NCI-H524 (cell line): ENCODE measurements around the gene GRPEL1.
"Not testable (repeated sequence)": the region's sequence is repeated elsewhere in the genome, so short reads cannot be mapped to it uniquely, and the experiment has no call there.

ENCODE experiments used
- DNase-seq, 2 experiments: peaks; one replicate each; lab custom pipeline; 2025; lab: John Stamatoyannopoulos, UW

GRPEL1 gene

GRCh38 chr4:7092026-7092425 lies 24.2 kb upstream of the GRPEL1 start:
- DNase-seq, result no peak

DNA sequence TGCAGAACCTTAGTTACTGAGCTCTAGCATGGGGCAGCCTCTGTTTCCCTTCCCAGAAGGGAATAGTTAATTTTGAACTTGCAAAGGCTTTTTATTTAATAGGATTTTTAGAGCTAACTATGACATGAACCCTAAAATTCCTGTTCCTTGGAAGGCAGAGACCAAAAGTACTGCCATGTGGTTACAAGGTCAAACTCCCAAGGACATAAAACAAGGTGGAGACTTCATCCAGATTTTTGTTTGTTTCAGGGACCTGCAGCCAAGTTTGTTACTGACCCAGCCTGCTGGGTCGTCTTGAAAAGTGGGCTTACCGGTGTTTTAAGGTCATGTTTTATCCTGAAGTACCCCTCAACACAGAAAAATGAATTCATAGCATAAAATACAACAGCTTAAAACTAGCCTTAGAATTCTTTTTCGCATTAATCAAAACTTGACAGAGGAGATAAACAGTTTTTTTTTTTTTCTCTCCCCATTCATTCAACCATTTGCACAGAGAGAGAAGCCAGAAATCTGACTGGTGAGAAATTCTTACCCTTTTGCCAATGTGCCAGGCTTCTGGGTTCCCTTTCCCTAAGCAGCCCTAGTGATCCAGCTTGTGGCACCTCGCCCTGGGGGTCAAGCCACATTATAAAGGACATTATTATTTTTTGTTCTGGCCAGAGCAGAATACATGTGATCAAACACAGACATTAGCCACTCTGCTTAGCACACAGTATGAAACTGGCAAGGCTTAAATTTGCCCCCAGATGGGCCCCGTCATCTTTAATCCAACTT lies 21.5 kb upstream of the GRPEL1 start:
- DNase-seq, result no peak

GRCh38 chr4:7087036-7087435 lies 19.2 kb upstream of the GRPEL1 start:
- DNase-seq, result no peak

GRCh38 chr4:7086384-7086783 lies 18.5 kb upstream of the GRPEL1 start:
- no peak for DNase-seq

DNA sequence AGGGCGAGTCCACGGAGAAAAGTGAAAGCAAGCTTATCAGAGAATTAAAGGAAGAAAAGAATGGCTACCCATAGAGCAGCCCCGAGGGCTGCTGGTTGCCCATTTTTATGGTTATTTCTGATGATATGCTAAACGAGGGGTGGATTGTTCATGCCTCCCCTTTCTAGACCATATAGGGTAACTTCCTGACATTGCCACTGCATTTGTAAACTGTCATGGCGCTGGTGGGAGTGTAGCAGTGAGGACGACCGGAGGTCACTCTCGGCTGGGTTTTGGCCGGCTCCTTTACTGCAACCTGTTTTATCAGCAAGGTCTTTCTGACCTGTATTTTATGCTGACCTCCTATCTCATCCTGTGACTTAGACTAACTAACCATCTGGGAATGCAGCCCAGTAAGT lies 16.7 kb upstream of the GRPEL1 start:
- not testable (repeated sequence) for DNase-seq

- DNase-seq, result no peak
Measured at GRCh38 chr4:7083597-7084563, 16.0 kb upstream of the GRPEL1 start.

DNA sequence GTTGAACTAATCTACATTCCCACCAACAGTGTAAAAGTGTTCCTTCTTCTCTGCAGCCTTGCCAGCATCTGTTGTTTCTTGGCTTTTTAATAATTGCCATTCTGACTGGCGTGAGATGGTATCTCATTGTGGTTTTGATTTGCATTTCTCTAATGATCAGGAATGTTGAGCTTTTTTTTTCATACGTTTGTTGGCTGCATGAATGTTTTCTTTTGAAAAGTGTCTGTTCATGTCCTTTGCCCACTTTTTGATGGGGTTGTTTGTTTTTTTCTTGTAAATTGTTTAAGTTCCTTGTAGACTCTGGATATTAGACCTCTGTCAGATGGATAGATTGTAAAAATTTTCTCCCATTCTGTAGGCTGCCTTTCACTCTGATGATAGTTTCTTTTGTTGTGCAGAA lies 12.0 kb upstream of the GRPEL1 start:
- DNase-seq, result not testable (repeated sequence)

GRCh38 chr4:7079483-7079882 lies 11.6 kb upstream of the GRPEL1 start:
- not testable (repeated sequence) for DNase-seq

- no peak for DNase-seq
Measured at GRCh38 chr4:7078025-7078424, 10.2 kb upstream of the GRPEL1 start.

GRCh38 chr4:7077371-7077770 lies 9.5 kb upstream of the GRPEL1 start:
- DNase-seq, result no peak

DNA sequence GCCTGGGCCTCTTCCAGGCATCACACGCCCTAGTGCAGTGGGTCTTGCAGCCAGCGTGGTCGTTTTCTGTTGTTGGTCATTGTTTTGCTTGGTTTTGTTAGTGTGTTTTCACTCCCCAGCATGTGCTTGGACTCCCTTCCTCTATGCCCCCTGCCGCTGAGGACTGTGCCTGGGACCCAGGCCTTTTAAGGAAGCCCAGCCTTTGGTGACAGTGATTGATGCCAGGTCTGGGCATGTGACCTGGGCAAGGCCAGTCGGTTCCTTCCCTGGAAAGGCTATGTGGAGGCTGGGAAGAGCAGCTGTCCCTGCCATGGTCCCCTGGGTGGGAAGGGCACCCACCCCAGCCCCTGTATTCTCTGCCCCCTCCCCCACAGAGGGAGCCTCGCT lies 8.8 kb upstream of the GRPEL1 start:
- DNase-seq, result no peak

GRCh38 chr4:7075962-7076695 lies 8.3 kb upstream of the GRPEL1 start:
- DNase-seq, result no peak

DNA sequence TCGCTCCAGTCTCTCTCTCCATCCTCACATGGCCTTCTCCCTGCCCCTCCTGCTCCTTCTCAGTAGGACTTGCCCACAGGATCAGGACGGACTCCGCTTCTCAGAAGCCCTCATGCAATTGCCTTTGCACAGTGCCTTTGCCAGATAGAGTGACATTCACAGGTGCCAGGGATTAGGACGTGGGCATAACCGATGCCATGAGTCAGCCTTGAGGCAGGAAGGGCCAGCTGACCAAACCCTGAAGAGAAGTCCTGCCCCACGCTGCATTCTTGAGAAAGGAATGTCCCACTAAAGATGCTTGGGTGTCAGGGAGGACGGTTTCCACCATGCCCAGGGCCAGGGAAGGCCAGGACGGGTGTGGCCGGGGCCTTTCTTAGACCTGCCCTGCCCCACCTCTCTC lies 6.6 kb upstream of the GRPEL1 start:
- peak in 1 of 2 experiments; percentile 16 for DNase-seq

DNA sequence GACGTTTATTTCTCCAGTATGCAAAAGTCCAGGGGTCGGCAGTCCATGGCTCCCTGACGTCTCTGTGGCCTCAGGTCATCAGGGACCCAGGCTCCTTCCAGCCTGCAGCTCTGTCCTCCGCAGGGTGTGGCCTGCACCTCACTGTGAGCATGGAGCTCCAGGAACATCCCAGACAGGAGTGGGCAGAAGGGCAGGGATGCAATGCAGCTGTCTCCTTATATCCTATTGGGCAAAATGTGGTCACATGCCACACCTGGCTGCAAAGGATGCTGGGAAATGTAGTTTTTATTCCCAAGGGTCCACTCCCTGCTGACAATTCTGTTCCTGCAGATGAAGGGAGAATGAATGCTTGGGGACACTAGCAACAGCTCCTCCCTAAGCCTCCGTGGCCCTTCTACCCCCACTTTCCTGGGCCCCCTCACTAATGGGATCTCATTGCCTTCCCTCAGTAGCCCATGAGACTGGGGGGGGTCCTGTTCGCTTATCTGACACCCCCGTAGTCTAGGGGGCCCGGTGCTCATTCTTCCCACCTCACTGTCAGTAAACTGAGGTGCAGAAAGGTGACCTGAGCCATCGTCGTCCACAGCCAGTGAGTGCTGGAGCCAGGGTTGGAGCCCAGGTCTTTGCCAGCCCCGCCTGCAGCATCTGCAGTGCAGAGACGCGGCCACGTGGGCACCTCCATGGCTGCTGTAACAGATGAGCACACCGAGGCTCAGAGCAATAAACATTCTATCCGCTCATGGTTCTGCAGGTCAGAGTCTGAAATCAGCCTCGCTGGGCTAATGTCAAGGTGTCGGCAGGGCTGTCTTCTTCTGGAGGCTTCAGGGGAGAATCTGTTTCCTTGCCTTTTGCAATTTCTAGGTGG lies 5.9 kb upstream of the GRPEL1 start:
- peak; percentile 39 to 89 for DNase-seq

GRCh38 chr4:7073059-7073458 lies 5.2 kb upstream of the GRPEL1 start:
- no peak for DNase-seq

DNA sequence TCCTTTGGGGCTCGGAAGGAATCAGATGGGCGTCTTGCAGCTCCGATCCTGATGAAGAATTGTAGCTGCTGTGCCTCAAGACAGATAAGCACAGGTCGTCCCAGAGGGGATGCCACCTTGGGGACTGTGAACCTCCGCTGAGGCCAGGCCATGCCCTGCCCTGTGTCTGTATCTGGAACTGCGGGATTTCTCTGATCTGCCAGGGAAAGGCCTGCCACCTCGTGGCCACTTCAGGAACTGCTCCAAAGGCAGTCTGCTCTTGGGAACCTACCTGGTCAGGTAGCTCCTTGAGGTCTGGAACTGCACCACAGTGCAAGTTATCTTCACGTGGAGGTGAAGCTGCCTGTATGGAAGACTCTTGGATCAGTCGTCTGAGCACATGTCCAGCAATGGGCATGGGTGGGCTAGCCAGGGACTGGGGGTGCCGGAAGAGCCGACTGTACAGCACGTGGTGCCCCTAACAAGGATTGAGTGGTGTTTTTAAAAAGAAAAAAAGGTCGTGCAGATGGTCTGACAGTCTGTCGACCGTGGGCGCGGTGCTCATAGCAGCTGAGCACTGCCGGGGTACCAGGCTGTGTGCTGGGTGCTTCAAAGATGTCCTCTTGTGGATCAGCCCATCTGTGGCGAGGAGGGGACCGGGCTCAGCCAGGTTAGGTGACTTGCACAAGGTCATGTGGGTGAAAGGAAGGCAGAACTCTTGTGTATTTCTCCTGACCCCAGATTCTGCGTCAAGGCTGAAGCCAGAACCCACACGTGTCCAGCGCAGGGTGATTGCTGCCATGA lies 3.1 kb upstream of the GRPEL1 start:
- DNase-seq, result peak; percentile 75 to 90

- DNase-seq, result peak in 1 of 2 experiments; percentile 38
Measured at GRCh38 chr4:7068883-7069282, 1.0 kb upstream of the GRPEL1 start.

- DNase-seq, result no peak
Measured at GRCh38 chr4:7068279-7068842, 497 bp upstream of the GRPEL1 start.

GRCh38 chr4:7067126-7067451 lies 775 bp downstream of the GRPEL1 start:
- no peak for DNase-seq

DNA sequence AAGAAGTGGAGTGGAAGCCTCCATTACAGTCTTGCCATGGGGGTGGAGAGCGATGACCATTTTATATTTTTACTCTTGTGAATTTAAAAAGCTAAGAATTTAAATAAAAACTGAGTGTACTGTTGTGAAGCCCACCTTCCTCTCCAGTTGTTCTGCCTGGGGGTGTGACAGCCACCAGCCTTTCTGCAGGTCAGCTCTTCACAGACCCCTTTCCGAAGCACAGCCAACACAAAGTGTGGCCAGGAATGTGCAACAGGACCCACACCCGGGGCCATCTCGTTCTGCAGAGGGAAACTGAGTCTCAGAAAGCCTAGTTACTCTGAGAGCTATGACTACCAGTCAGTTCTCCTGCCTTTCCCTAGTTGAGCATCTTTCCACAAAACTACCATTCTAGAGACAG lies 1.4 kb downstream of the GRPEL1 start:
- no peak for DNase-seq
